Endodermal cell (in vitro differentiated cells): ENCODE measurements around the gene SLC30A2. TPM values are rescaled to one million over a fixed set of nuclear protein-coding genes. Genes with fewer than 3 reads are reported as not detected.

Experiments used
- DNase-seq: peaks from one replicate; pipeline ENCODE4 v3.0.0-alpha.2; 2017
- H3K27ac ChIP-seq: 2 replicates; pipeline ENCODE4 v1.5.1; 2013; ENCODE audit warnings: mild to moderate bottlenecking, low read depth, low read length, moderate library complexity
- H3K27me3 ChIP-seq: 2 replicates; pipeline ENCODE4 v1.6.1; 2013; ENCODE audit warnings: mild to moderate bottlenecking, low read length, moderate library complexity; ENCODE audit not compliant: insufficient read depth, control insufficient read depth, poor library complexity, severe bottlenecking
- H3K36me3 ChIP-seq: 2 replicates; pipeline ENCODE4 v1.7.0; 2013; ENCODE audit warnings: mild to moderate bottlenecking, low read length, moderate library complexity; ENCODE audit not compliant: control insufficient read depth, insufficient read depth
- H3K4me1 ChIP-seq: one replicate; pipeline ENCODE4 v1.7.0; 2013; ENCODE audit warnings: low read length; ENCODE audit not compliant: control insufficient read depth, insufficient read depth
- H3K4me3 ChIP-seq: 2 replicates; pipeline ENCODE4 v1.5.1; 2013; ENCODE audit warnings: mild to moderate bottlenecking, low read length, moderate library complexity
- H3K9ac ChIP-seq: 2 replicates; pipeline ENCODE4 v1.6.1; 2013; ENCODE audit warnings: mild to moderate bottlenecking, low read length, moderate library complexity; ENCODE audit not compliant: poor library complexity, severe bottlenecking; ENCODE audit errors: extremely low read depth
- H3K9me3 ChIP-seq: 2 replicates; pipeline ENCODE4 v1.6.1; 2013; ENCODE audit warnings: mild to moderate bottlenecking, low read length, moderate library complexity; ENCODE audit not compliant: control insufficient read depth
- H3K27ac Mint-ChIP-seq: 2 replicates; pipeline ENCODE4 v1.8.0; 2020; ENCODE audit warnings: mixed read lengths
- H3K27me3 Mint-ChIP-seq: 2 replicates; pipeline ENCODE4 v1.8.0; 2021; ENCODE audit warnings: mild to moderate bottlenecking, mixed read lengths; ENCODE audit not compliant: insufficient read depth
- H3K36me3 Mint-ChIP-seq: 2 replicates; pipeline ENCODE4 v1.8.0; 2020; ENCODE audit warnings: low read depth, mixed read lengths
- H3K4me1 Mint-ChIP-seq: 2 replicates; pipeline ENCODE4 v1.8.0; 2020; ENCODE audit warnings: mixed read lengths
- H3K4me3 Mint-ChIP-seq: 2 replicates; pipeline ENCODE4 v1.8.0; 2020; ENCODE audit warnings: mild to moderate bottlenecking, moderate library complexity, mixed read lengths
- H3K9me3 Mint-ChIP-seq: 2 replicates; pipeline ENCODE4 v1.8.0; 2020; ENCODE audit warnings: mild to moderate bottlenecking, mixed read lengths
- WGBS, 2 experiments: methylation state at CpG; one replicate each; pipeline versions ENCODE4 v1.1.5 to v1.1.7; 2013; ENCODE audit warnings: missing lambda C conversion rate in 2 of 2, mixed read lengths in 1 of 2; ENCODE audit not compliant: insufficient coverage in 1 of 2, insufficient read length in 1 of 2; 5-methylcytosine and 5-hydroxymethylcytosine counted together
- total RNA-seq, 2 donors: library from RNA; stranded (reverse); fragmentation: NEBNext Ultra II Directional in 1 of 2; extraction: Animal tissue kit (Norgen Biotek cat#: 25700) in 1 of 2; gene quantifications; 2 replicates in 1 of 2; 3 replicates in 1 of 2; pipeline ENCODE4 v1.2.1, GENCODE V29; 2021
- TF ChIP-seq, protein P1 (sequence below): fragments of 200-600 bp; sonication (generic); conservative IDR thresholded peaks from 2 replicates; pipeline ENCODE4 v1.5.0; 2021; ENCODE audit warnings: antibody characterized with exemption, mild to moderate bottlenecking

The SLC30A2 gene
- total RNA-seq, 2 donors from 2014 or later = not detected

DNA sequence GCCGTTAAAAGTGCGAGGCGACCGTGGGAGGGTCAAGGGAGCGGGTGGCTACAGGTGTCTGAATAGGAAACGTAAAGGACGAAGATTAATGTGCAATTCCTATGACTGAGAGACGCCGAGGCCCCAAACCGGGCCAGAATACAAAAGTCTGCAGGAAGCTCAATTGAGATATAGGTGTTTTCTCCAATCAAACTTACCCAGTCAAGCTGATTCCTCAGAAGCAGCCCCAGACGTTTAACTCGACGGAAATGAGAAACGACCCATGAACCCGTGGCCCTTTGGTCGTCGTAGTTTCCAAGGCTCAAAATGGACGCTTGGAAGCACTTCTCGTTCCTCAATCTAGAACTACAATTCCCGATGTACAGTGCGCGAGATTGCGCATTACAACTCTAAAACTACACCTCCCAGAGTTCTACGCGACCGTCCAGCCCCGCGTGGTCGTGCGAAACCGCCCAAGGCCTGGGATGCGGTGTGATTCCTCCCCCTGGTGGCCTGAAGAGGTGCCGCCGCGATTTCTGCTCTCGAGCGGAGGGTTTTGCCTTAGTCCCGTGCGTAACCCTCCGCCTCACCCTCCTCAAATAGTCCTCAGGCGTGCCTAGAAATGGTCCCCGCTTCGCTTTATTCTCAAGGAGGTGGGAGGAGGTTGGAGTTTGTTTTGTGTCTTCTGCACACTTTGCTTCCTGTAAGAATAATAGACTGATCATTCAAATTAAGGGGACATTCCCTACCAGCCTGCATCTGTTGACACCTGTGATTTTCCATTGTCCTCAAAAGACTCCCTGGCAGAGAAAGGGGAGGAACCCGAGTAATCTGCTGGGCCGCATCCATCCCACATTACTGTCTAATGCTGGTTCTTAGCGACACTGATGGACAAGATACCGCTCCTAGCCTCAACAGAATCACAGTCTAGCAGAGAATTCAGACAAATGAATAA is 47.8 kb downstream of the SLC30A2 start, which contains the start of gene PAFAH2:
Gene PAFAH2 (minus strand): TSS at position 236 of the 934 bp plus-strand sequence. CDS start 7,247 bp downstream, outside the sequence.
- H3K27me3 Mint-ChIP-seq = peaks cover under 1% of the 10 kb centered on the region
- H3K27ac Mint-ChIP-seq = peak within 1 kb of the TSS; percentile 98
- H3K4me3 Mint-ChIP-seq = peak within 1 kb of the TSS; percentile 85
- peaks cover 28% of the 10 kb centered on the region for H3K4me1 Mint-ChIP-seq
- Histone ChIP-seq H3K27me3 (no peaks in the 10 kb centered on the region), H3K9ac (peak within 1 kb of the TSS; percentile 90), H3K27ac (peak within 1 kb of the TSS; percentile 81), H3K36me3 (no peaks in the 10 kb centered on the region), H3K9me3 (no peaks in the 10 kb centered on the region), H3K4me3 (peak within 1 kb of the TSS; percentile 86), H3K4me1 (peaks cover 5% of the 10 kb centered on the region)
- peak; percentile 98 for DNase-seq
- 4 to 10% methylated on average over 25 to 47 of the region's 47 CpGs for WGBS, 2 experiments
- TF ChIP-seq, protein P1, sequence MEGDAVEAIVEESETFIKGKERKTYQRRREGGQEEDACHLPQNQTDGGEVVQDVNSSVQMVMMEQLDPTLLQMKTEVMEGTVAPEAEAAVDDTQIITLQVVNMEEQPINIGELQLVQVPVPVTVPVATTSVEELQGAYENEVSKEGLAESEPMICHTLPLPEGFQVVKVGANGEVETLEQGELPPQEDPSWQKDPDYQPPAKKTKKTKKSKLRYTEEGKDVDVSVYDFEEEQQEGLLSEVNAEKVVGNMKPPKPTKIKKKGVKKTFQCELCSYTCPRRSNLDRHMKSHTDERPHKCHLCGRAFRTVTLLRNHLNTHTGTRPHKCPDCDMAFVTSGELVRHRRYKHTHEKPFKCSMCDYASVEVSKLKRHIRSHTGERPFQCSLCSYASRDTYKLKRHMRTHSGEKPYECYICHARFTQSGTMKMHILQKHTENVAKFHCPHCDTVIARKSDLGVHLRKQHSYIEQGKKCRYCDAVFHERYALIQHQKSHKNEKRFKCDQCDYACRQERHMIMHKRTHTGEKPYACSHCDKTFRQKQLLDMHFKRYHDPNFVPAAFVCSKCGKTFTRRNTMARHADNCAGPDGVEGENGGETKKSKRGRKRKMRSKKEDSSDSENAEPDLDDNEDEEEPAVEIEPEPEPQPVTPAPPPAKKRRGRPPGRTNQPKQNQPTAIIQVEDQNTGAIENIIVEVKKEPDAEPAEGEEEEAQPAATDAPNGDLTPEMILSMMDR = peak; percentile 98
- no peaks in the 10 kb centered on the region for H3K36me3 Mint-ChIP-seq
- no peaks in the 10 kb centered on the region for H3K9me3 Mint-ChIP-seq

DNA sequence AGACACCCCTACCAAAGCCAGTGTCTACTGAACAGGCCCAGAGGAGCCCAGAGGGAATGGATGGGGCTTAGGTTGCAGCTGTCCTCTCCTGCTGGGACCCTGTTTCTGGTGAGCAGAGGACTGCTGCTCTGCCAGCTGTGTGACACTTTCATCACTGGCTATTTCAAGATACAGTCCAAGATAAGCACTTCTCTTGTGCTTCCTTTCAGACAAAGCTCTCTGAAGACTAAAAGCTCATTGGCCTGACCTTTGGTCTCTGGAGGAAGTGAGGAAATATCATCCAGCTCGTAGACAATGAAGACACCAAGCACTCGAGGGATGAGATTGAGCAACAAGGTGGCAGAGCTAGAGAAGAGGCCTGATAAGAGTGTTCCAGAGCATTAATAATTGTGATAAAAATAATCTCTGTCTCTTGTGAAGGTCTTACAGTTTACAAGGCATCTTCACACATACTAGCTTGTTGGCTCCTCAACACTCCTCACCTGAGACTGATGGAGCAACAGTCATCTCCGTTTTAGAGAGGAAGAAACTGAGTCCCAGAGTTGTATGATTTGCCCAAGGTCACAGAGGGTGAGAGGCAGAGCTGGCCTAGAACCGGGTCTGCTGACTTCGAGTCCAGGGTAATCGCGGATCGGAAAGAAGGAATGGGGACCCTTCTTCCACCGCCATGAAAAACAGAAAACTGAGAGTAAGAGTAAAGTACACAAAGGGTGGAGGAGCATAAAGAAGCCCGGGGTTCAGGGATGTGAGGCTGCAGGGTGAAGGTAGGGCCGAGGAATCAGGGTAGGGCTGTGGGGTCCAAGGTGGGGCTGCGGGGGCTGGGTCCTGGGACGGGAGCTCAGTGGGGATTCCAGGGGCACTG is 48.7 kb downstream of the SLC30A2 start:
- H3K27ac Mint-ChIP-seq = peak overlapping the region; percentile 98
- Histone ChIP-seq H3K36me3 (no peaks in the 10 kb centered on the region), H3K9me3 (no peaks in the 10 kb centered on the region), H3K4me3 (peak overlapping the region; percentile 86), H3K4me1 (peaks cover 5% of the 10 kb centered on the region), H3K27me3 (no peaks in the 10 kb centered on the region), H3K9ac (peak overlapping the region; percentile 90), H3K27ac (peak overlapping the region; percentile 81)
- H3K27me3 Mint-ChIP-seq = no peaks in the 10 kb centered on the region
- peaks cover 1% of the 10 kb centered on the region for H3K36me3 Mint-ChIP-seq
- DNase-seq = no peak
- H3K9me3 Mint-ChIP-seq = no peaks in the 10 kb centered on the region
- TF ChIP-seq, protein P1 = no peak
- H3K4me3 Mint-ChIP-seq = peak overlapping the region; percentile 85
- peaks cover 29% of the 10 kb centered on the region for H3K4me1 Mint-ChIP-seq
- 23 to 31% methylated on average over 9 to 13 of the region's 13 CpGs for WGBS, 2 experiments

DNA sequence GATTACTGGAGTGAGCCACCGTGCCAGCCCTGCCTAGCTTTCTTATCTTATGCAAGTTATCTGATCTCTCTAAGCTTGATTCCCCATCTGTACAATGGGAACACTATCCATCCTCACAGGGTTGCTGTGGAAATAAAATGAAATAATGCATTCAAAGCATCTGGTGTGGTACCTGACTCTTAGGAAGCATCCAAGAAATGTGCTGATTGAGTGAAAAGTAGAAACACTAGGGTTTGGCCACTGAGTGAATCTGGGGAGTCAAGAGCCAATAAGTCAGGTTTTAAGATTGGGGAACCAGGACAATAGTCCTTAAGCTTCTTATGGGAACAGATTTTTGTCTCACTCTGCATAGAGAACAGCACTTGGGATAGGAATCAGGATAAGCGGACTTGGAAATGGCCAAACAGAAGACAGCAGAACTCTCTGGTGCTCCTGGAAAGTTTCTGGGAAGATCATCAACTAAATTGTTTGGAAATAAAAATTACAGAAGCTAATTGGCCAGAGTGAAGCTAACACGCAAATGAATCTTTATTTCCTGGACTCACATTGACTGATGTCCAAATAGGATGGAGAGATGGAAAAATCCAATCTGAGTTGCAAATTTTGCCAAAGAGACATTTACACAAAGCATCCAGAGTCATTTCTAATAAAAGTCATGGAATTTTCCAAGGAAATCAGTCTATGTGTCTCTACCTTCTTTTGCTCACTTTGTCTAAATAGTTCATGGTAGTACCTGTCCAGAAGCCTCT is 51.3 kb downstream of the SLC30A2 start:
- Mint-ChIP-seq H3K4me3 (no peak overlapping the region), H3K9me3 (no peaks in the 10 kb centered on the region), H3K27ac (no peak overlapping the region), H3K27me3 (no peaks in the 10 kb centered on the region), H3K4me1 (peaks cover 43% of the 10 kb centered on the region), H3K36me3 (peaks cover 3% of the 10 kb centered on the region)
- TF ChIP-seq, protein P1 = no peak
- Histone ChIP-seq H3K4me3 (no peak overlapping the region), H3K36me3 (no peaks in the 10 kb centered on the region), H3K9me3 (no peaks in the 10 kb centered on the region), H3K4me1 (peaks cover 13% of the 10 kb centered on the region), H3K27me3 (no peaks in the 10 kb centered on the region), H3K27ac (no peak overlapping the region), H3K9ac (no peak overlapping the region)
- WGBS, 2 experiments = 96% methylated on average over 2 to 3 of the region's 3 CpGs
- no peak for DNase-seq
